ENCODE results near the gene TTC22.

Gene TTC22

DNA sequence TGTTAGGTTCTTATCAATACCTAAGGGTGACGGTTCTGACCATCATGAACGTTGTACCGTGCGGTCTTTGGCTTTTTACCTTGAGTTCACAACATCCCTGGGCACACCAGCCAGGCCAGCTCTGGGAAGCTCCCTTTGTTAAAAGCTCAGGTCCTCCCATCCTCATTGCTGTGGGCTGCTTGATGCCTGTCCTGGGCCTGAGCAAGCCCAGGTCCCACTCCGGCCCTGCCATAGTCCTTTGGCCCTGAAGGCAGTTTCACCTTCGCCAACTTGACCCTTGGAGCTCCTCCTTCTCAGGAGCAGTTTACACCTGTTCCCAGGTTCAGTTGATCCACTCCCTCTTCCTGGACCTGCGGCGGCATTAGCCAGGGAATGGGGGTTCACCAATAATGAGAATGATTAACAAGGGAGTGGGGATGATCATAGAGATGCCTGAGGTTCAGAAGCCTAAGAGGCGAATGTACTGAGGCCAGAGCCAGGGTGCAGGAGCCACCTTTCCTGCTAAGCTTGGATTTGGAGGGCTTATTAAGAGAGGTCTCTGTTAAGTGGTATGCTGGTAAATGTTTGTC is 45.7 kb upstream of the TTC22 start:
- no peak for DNase-seq (ENCODE audit: low spot score)
- in situ Hi-C loops (cut with MboI; ENCODE audit: low pct_unique_long_range_greater_than_20kb, low sequenced_read_pairs, unreplicated experiment): no loop called here

DNA sequence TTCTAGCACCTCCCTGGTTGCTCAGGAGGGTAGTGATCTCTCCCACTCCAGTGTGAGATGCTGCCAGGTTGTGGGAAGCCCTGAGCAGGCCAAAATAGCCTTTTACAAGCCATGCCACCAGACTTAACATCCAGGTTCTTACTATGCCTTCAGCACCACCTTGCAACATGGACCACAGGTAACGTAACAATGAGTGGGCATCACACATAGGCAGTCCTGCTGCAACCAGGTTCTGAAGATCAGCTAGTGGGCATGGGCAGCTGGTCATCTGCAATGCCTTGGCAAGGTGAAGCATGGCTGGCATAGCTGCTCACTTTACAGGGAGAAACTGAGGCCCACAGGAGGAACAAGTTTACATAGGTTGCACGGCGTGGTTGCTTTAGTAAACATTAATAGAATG is 45.2 kb upstream of the TTC22 start:
- TF ChIP-seq CTCF (IDR thresholded peaks at IDR 0.05; ENCODE audit: extremely low read depth, insufficient read depth, missing control alignments): no peak
- in situ Hi-C loops (cut with MboI; ENCODE audit: low pct_unique_long_range_greater_than_20kb, low sequenced_read_pairs, unreplicated experiment): no loop called here
- no peak for DNase-seq (ENCODE audit: low spot score)

More for the DNA sequence above, 45.7 kb upstream of the TTC22 start:
- no peak for TF ChIP-seq CTCF (IDR thresholded peaks at IDR 0.05; ENCODE audit: extremely low read depth, insufficient read depth, missing control alignments)

DNA sequence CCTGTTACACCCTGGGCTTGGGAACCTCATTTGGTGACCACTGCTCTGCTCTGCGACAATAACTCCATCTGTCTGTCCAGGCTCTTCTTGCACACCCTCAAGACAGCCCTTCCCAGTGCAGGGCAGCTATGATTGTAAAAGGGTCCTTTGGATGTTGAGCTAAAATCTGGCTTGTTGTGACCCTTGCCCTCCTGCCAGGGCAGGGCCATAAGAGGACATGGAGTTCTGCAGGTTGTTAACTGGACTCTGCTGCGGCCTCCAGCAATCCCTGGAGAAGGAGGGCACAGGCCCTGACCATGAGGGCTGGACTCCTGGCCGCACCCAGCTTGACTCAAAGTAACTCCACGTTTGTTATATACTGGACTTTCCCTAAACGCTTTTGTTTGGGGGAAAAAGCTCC is 44.6 kb upstream of the TTC22 start:
- in situ Hi-C loops (cut with MboI; ENCODE audit: low pct_unique_long_range_greater_than_20kb, low sequenced_read_pairs, unreplicated experiment): no loop called here
- no peak for DNase-seq (ENCODE audit: low spot score)
- no peak for TF ChIP-seq CTCF (IDR thresholded peaks at IDR 0.05; ENCODE audit: extremely low read depth, insufficient read depth, missing control alignments)

DNA sequence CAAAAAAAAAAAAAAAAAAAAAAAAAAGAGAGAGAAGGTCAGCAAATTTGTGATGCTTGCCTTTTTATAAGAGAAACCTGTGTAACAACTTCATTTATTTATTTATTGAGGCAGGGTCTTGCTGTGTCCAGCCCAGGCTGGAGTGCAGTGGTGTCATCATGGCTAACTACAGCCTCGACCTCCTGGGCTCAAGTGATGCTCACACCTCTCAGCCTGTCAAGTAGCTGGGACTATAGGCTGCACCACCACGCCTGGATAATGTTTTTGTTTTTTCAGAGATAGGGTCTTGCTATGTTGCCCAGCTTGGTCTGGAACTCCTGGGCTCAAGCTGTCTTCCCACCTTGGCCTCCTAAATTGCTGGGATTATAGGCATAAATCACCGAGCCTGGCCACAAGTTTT is 43.4 kb upstream of the TTC22 start:
- TF ChIP-seq CTCF (IDR thresholded peaks at IDR 0.05; ENCODE audit: extremely low read depth, insufficient read depth, missing control alignments): no peak
- in situ Hi-C loops (cut with MboI; ENCODE audit: low pct_unique_long_range_greater_than_20kb, low sequenced_read_pairs, unreplicated experiment): no loop called here
- DNase-seq (ENCODE audit: low spot score): no peak

DNA sequence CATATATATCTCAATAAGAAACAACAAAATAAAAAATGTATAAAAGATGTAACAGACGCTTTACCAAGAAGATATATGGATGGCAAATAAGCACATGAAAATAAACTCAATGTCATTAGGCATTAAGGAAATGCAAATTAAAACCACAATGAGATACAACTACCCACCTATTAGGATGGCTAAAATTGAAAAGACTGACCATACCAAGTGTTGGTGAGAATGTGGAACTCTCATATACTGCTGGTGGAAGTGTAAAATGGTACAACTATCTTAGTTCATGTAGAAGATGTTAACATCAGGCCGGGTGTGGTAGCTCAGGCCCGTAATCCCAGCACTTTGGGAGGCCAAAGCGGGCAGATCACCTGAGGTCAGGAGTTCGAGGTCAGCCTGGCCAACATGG is 42.3 kb upstream of the TTC22 start:
- DNase-seq (ENCODE audit: low spot score): no peak
- no peak for TF ChIP-seq CTCF (IDR thresholded peaks at IDR 0.05; ENCODE audit: extremely low read depth, insufficient read depth, missing control alignments)
- in situ Hi-C loops (cut with MboI; ENCODE audit: low pct_unique_long_range_greater_than_20kb, low sequenced_read_pairs, unreplicated experiment): no loop called here

DNA sequence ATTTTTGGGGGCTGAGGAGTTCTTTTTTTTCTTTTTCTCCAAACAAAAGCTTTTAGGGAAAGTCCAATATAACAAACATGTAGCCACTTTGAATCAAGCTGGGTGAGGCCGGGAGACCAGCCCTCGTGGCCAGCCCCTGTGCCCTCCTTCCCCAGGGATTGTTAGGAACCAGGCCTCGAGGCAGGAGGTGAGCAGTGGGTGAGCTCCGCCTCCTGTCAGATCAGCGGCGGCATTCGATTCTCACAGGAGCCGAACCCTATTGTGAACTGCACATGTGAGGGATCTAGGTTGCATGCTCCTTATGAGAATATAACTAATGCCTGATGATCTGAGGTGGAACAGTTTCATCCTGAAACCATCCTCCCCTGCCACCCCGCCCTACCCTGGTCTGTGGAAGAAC is 41.8 kb upstream of the TTC22 start:
- TF ChIP-seq CTCF (IDR thresholded peaks at IDR 0.05; ENCODE audit: extremely low read depth, insufficient read depth, missing control alignments): no peak
- in situ Hi-C loops (cut with MboI; ENCODE audit: low pct_unique_long_range_greater_than_20kb, low sequenced_read_pairs, unreplicated experiment): no loop called here
- DNase-seq (ENCODE audit: low spot score): no peak

Data from GM13977 (cell line).